GM12878 (cell line): Measurements from ENCODE around the gene LRRC3B.

ENCODE experiments used
- ATF2 ChIP-seq: IDR thresholded peaks from 2 replicates; pipeline ENCODE4 v1.6.1; 2012; ENCODE audit warnings: low read length, inconsistent platforms
- EZH2 ChIP-seq: IDR thresholded peaks from 2 replicates; pipeline ENCODE4 v1.6.1; 2012; ENCODE audit warnings: low read depth, mild to moderate bottlenecking, control low read depth, inconsistent platforms, low read length, borderline replicate concordance; ENCODE audit not compliant: control insufficient read depth
- POLR2A ChIP-seq: IDR thresholded peaks from 2 replicates; pipeline ENCODE4 v1.6.1; 2011; ENCODE audit warnings: low read depth, mild to moderate bottlenecking, low read length
- POLR2AphosphoS5 ChIP-seq: IDR thresholded peaks from 2 replicates; pipeline ENCODE4 v1.6.1; 2011; ENCODE audit warnings: mild to moderate bottlenecking, low read length, inconsistent platforms
- REST ChIP-seq: IDR thresholded peaks from 2 replicates; pipeline ENCODE4 v1.6.1; 2012; ENCODE audit warnings: mild to moderate bottlenecking, low read depth, low read length
- SMAD1 ChIP-seq: fragments of 450-650 bp; IDR thresholded peaks from 2 replicates; pipeline ENCODE4 v1.6.1; 2018; ENCODE audit warnings: mild to moderate bottlenecking, low read depth; ENCODE audit not compliant: partially characterized antibody
- TAF1 ChIP-seq: IDR thresholded peaks from 2 replicates; pipeline ENCODE4 v1.6.1; 2011; ENCODE audit warnings: mild to moderate bottlenecking, low read depth, low read length, borderline replicate concordance
- TF ChIP-seq, protein P1 (sequence below), 3 experiments: IDR thresholded peaks in 2 of 3; conservative IDR thresholded peaks in 1 of 3; 2 replicates each; pipeline ENCODE4 v1.5.1; 2011; ENCODE audit warnings: low read depth in 3 of 3, low read length in 3 of 3, mild to moderate bottlenecking in 3 of 3, control low read depth in 2 of 3, moderate library complexity in 2 of 3, inconsistent platforms in 1 of 3, mixed read lengths in 1 of 3; ENCODE audit not compliant: control insufficient read depth in 2 of 3, insufficient read depth in 1 of 3; ENCODE audit errors: extremely low read depth in 1 of 3
- TF ChIP-seq, protein P2 (sequence below): IDR thresholded peaks from 2 replicates; pipeline ENCODE4 v1.6.1; 2011; ENCODE audit warnings: mild to moderate bottlenecking, low read depth, low read length, moderate library complexity; ENCODE audit not compliant: insufficient replicate concordance

DNA sequence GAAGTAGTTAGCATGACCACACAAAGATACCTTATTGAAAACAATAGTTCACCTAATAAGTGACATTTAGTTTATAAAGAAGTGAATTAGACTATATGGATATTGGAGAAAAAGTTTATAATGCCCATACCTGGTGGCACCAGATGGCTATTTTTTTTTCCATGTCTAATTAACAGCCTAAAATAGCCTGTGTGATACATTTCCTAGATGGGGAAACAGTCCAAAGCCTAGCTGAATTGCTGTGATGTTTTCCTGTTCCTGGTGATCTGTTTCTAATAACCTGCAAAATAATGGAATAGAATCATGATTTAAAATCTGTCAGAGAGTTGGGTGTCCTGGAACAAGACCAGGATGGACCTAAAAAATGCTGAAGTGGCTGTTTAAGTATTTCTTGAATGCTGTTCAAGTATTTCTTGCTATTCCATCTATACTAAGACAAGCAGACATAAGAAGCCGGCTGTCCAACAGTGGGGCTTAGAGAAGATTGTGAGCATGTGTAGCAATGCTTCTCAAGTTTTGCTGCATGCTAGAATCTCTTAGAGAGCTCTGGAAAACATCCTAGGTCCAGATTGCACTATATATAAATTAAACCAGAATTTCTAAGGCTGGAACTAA is 31.3 kb downstream of the LRRC3B start:
- TF ChIP-seq POLR2AphosphoS5 (no peak), POLR2A (no peak), SMAD1 (no peak), EZH2 (no peak), ATF2 (no peak), TAF1 (no peak), REST (no peak)
- TF ChIP-seq, protein P1, sequence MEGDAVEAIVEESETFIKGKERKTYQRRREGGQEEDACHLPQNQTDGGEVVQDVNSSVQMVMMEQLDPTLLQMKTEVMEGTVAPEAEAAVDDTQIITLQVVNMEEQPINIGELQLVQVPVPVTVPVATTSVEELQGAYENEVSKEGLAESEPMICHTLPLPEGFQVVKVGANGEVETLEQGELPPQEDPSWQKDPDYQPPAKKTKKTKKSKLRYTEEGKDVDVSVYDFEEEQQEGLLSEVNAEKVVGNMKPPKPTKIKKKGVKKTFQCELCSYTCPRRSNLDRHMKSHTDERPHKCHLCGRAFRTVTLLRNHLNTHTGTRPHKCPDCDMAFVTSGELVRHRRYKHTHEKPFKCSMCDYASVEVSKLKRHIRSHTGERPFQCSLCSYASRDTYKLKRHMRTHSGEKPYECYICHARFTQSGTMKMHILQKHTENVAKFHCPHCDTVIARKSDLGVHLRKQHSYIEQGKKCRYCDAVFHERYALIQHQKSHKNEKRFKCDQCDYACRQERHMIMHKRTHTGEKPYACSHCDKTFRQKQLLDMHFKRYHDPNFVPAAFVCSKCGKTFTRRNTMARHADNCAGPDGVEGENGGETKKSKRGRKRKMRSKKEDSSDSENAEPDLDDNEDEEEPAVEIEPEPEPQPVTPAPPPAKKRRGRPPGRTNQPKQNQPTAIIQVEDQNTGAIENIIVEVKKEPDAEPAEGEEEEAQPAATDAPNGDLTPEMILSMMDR (IDR thresholded peaks at IDR 0.05 in 2 of 3, conservative IDR thresholded peaks at IDR 0.05 in 1 of 3; ENCODE audit: control insufficient read depth in 2 of 3, extremely low read depth in 1 of 3, insufficient read depth in 1 of 3, low read depth in 3 of 3, low read length in 3 of 3) = no peak
- TF ChIP-seq, protein P2, sequence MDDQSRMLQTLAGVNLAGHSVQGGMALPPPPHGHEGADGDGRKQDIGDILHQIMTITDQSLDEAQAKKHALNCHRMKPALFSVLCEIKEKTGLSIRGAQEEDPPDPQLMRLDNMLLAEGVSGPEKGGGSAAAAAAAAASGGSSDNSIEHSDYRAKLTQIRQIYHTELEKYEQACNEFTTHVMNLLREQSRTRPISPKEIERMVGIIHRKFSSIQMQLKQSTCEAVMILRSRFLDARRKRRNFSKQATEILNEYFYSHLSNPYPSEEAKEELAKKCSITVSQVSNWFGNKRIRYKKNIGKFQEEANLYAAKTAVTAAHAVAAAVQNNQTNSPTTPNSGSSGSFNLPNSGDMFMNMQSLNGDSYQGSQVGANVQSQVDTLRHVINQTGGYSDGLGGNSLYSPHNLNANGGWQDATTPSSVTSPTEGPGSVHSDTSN = no peak
